ENCODE data around the gene SNAP29.
A peak's percentile ranks its signal among the peaks of the same experiment; 100 is the strongest.
"Not testable (repeated sequence)": the region's sequence is repeated elsewhere in the genome, so short reads cannot be mapped to it uniquely, and the experiment has no call there.

Gene SNAP29

GRCh38 chr22:20858615-20859416 is at the start of gene SNAP29, which contains the start of gene PI4KA:
TSS of gene SNAP29 (plus strand) at chr22:20859007. CDS start at chr22:20859111, 104 bp downstream.
TSS of gene PI4KA (minus strand) at chr22:20858811. CDS start at chr22:20858725, 86 bp downstream.
- peak; percentile 99 for DNase-seq

DNA sequence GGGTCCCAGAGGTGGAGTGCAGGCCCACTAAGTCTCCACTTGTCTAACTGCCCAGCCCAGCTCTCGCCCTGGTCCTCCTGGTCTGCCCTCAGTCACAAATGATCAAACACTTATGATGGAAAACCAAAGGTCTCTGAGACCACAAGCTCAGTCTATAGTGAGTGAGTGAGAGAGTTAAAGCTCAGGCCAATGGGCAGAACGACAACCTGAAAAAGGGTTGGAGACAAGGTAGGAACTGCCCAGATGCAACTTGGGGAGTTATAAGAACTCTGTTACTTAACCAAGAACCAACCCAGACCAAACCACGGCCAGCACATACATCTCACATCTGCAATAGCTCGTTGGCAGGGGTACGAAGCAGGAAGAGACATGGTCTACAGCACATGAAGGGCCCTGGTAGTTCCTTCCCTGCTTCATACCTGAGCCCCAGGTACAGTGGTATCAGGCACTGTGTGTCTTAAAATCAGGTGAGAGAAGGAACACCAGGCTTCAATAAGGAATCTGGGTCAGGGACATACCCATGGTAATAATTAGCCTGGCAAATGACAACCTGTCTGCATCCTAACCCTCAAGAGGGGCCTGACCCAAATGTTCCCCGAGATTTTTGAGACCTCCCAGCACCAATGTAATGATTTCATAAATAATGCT is 49.1 kb upstream of the SNAP29 start:
- DNase-seq: no peak

- DNase-seq: no peak
Observed at GRCh38 chr22:20810645-20811044, 48.2 kb upstream of the SNAP29 start.

- no peak for DNase-seq
Observed at GRCh38 chr22:20811171-20811570, 47.6 kb upstream of the SNAP29 start.

DNA sequence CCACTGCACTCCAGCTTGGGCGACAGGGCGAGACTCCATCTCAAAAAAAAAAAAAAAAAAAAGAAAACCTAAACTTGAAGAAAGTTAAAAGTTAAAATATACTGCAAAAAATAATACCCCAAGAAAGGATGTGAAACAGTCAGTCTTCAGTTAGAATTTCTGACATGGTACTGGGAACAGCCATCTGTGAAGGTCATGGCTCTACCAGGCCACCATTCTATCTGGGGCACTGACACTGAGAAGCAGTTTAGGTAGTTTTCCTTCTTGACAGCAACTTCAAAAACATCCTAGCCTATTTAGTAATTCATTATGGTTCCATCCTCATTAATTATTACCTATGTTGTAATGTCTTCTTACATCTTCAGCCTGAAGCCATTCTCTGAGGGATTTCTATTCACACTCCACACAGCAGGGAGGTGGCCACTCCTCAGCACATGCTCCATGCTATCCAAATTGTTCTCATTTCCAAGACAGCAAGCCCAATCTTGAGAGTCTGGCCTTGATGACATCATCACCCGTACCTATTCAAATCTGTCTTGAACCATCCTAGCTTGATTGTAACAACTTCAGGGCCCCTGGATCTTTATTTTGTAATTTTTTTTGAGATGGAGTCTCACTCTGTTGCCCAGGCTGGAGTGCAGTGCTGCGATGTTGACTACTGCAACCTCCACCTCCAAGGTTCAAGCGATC is 46.7 kb upstream of the SNAP29 start:
- no peak for DNase-seq

DNA sequence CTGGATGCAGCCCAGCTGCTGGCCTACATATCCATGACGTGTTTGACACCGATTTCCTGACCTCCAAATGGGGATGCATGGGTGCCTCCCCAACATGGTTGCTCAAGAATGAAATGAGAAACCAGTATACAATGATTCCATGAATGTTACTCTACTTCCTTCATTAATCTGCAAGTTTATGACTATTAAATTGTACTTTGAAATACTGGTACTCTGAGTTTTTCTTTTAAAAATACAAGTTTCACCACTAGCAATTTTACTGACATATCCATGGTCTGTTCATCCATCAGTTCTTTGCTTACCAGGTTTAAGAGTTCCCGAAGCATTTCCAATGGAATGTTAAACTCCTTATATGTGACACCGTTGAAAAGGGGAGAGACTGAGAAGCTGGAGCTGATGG is 45.8 kb upstream of the SNAP29 start:
- no peak for DNase-seq

DNA sequence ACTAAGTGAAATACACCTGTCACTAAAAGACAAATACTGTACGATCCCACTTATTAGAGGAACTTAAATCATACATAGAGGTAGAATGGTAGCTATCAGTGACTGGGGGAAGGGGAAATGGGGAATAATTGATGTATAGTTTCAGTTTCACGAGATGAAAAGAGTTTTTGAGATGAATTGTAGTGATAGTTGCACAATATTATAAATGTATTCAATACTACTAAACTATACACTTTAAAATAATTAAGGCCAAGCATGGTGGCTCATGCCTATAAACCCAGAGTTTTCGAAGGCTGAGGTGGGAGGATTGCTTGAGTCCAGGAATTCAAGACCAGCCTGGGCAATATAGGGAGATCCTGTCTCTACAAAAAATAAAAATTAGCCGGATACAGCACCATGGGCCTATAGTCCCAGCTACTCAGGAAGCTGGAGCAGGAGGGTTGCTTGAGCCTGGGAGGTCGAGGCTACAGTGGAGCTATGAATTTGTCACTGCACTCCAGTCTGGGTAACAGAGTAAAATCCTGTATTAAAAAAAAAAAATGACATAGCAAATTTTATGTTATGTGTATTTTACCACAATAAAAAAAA is 44.5 kb upstream of the SNAP29 start:
- DNase-seq: no peak

DNA sequence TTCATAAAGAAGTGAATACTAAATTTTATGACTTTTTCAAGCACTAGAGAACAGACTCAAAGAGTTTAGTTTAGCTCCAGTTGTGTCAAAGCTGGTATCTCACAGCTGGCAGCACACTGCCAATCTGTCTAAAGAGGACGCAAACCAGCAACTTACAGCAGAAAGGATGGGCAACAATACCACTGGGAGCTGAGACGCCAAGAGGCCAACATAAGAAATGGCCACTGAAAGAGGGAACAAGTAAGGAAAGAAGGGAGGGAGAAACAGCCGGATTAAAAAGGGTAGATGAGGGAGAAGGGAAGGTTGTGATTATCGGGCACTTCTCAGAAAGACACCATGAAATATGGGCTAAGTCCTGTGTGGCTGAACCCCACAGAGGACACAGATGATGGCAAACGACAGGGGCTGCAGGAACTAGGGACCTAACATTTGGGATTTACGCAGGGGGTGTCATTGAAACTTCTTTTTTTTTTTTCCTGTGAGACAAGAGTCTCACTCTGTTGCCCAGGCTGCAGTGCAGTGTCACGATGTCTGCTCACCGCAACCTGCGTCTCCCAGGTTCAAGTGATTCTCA is 43.2 kb upstream of the SNAP29 start:
- DNase-seq: no peak

DNA sequence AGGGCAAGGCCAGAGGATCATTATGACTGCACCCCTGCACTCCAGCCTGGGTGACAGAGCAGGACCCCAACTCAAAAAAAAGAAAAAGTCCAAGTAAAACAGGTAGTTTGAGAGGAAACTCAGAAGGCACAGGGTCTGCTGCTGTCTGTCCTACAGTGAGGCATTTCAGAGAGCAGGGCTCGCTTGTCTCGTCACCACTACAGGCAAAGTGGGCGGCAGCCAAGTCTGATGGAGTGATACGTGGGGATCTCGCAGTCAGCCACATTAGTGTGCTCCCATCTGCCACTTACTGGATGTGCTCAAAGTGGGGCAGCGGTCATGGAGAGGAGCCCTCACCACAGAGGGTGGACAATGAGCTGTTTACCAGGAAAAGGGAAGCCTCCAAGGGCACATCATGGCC is 42.2 kb upstream of the SNAP29 start:
- no peak for DNase-seq

DNA sequence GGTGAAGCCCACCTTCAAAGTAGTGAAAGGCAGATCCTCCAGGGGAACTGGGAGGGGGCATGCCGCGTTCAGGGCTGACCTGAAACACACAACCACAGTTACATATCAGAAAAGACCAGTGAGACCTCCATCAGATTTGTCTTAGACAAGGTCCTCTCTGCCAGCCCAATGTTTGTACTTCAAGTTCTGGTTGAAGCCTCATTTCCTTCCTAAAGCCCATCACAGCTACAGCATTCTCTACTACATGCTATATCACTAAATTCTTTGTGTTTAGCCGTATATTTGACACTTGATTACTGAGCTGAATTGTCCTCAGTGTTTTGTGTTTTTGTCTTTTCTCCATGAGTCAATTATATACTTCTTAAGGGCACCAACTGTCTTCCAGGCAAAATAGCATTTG is 40.3 kb upstream of the SNAP29 start:
- DNase-seq: no peak

GRCh38 chr22:20819471-20819870 is 39.3 kb upstream of the SNAP29 start:
- DNase-seq: no peak

DNA sequence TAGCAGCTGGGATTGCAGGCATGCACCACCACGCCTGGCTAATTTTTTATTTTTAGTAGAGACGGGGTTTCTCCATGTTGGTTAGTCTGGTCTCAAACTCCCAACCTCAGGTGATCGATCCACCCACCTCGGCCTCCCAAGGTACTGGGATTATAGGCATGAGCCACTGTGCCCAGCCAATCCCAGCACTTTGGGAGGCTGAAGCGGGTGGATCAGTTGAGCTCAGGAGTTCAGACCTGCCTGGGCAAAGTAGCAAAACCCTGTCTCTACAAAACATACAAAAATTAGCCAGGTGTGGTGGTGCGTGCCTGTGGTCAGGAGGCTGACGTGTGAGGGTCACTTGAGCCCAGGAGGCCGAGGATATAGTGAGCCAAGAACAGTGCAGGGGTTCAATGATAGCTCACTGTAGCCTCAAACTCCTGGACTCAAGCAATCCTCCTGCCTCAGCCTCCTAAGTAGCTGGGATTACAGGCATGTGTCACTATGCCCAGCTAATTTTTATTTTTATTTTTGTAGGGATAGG is 37.0 kb upstream of the SNAP29 start:
- DNase-seq: not testable (repeated sequence)

GRCh38 chr22:20822240-20822639 is 36.6 kb upstream of the SNAP29 start:
- no peak for DNase-seq

- DNase-seq: no peak
Observed at GRCh38 chr22:20823264-20823663, 35.5 kb upstream of the SNAP29 start.

DNA sequence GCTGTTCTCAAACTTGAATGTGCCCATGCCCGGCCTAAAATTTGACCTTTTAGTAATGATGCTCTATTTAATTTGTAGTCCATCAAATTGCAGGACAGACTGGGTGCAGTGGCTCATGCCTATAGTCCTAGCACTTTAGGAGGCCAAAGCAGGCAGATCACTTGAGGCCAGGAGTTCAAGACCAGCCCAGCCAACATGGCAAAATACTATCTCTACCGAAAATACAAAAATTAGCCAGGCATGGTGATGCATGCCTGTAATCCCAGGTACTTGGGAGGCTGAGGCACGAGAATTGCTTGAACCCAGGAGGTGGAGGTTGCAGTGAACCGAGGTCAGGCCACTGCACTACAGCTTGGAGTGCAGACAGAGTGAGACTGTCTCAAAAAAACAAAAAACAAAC is 33.6 kb upstream of the SNAP29 start:
- DNase-seq: not testable (repeated sequence)

- no peak for DNase-seq
Observed at GRCh38 chr22:20825624-20826023, 33.2 kb upstream of the SNAP29 start.

- DNase-seq: not testable (repeated sequence)
Observed at GRCh38 chr22:20826373-20827152, 32.2 kb upstream of the SNAP29 start.

- DNase-seq: no peak
Observed at GRCh38 chr22:20829491-20830134, 29.2 kb upstream of the SNAP29 start.

DNA sequence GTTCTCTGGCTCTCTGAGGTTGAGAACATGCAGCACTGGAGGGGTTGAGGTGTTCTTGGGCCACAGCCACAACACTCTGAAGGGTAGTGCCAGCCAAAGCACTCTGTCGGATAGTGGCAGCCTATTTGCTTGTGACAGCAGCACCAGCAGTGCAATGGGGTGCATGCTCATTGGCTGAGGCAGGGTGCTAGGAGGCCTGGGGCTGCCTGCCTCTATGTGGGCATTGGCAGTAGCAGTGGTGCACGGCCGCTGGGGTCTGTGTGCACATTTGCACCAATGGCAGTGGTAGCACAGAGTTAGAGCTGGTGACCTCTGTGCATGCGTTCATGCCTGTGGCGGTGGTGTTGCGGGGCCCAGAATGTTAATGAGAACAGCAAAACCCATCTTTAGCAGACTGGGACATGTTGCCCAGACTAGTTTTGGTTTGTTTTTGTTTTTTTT is 25.6 kb upstream of the SNAP29 start:
- no peak for DNase-seq

- DNase-seq: no peak
Observed at GRCh38 chr22:20834206-20834605, 24.6 kb upstream of the SNAP29 start.

GRCh38 chr22:20834725-20835124 is 24.1 kb upstream of the SNAP29 start:
- no peak for DNase-seq

Measured in EL (cell line).